ENCODE results near the gene LRG1. TPM values are rescaled to one million over a fixed set of nuclear protein-coding genes. Genes with fewer than 3 reads are reported as not detected.

The LRG1 gene
- polyA plus RNA-seq, 1 experiment, result 0.05 TPM

- H3K27ac ChIP-seq (ENCODE audit: low read depth, low read length), result no peak overlapping the region
- ChIA-PET CTCF (no interaction called here), POLR2A (interaction anchor here (1.4 kb wide), 1 partner anchor 9 kb away, joined by 4 read pairs; no protein-coding TSS in a partner anchor)
- no peaks in the 10 kb centered on the region for H3K27me3 ChIP-seq (ENCODE audit: control insufficient read depth, insufficient read depth, low read length)
- H3K9me3 ChIP-seq (ENCODE audit: control insufficient read depth, insufficient read depth, low read length), result no peaks in the 10 kb centered on the region; the same call in 1 of the 2 replicates
- TF ChIP-seq CTCF (IDR thresholded peaks at IDR 0.05; ENCODE audit: low read depth, low read length), result no peak
- H3K4me3 ChIP-seq (ENCODE audit: low read depth, low read length), result no peak overlapping the region
- DNase-seq (ENCODE audit: low read depth, low spot score), result no peak
These were observed 36.6 kb downstream of the LRG1 start for GRCh38 chr19:4503132-4503824.

GRCh38 chr19:4502282-4503131 lies 37.3 kb downstream of the LRG1 start:
- Histone ChIP-seq H3K9me3 (ENCODE audit: control insufficient read depth, insufficient read depth, low read length) (no peaks in the 10 kb centered on the region; the same call in 1 of the 2 replicates), H3K27ac (ENCODE audit: low read depth, low read length) (no peak overlapping the region), H3K27me3 (ENCODE audit: control insufficient read depth, insufficient read depth, low read length) (no peaks in the 10 kb centered on the region), H3K4me3 (ENCODE audit: low read depth, low read length) (no peak overlapping the region)
- DNase-seq (ENCODE audit: low read depth, low spot score), result no peak
- TF ChIP-seq CTCF (IDR thresholded peaks at IDR 0.05; ENCODE audit: low read depth, low read length), result no peak
- POLR2A ChIA-PET, result no interaction called here
- CTCF ChIA-PET, result no interaction called here

- DNase-seq (ENCODE audit: low read depth, low spot score), result no peak
- TF ChIP-seq CTCF (IDR thresholded peaks at IDR 0.05; ENCODE audit: low read depth, low read length), result no peak
- H3K9me3 ChIP-seq (ENCODE audit: control insufficient read depth, insufficient read depth, low read length), result no peaks in the 10 kb centered on the region; the same call in 1 of the 2 replicates
- CTCF ChIA-PET, result no interaction called here
- H3K4me3 ChIP-seq (ENCODE audit: low read depth, low read length), result no peak overlapping the region
- H3K27ac ChIP-seq (ENCODE audit: low read depth, low read length), result no peak overlapping the region
- POLR2A ChIA-PET, result no interaction called here
- no peaks in the 10 kb centered on the region for H3K27me3 ChIP-seq (ENCODE audit: control insufficient read depth, insufficient read depth, low read length)
These were observed 38.1 kb downstream of the LRG1 start for GRCh38 chr19:4501691-4502090.

- no peak for DNase-seq (ENCODE audit: low read depth, low spot score)
- no peak for TF ChIP-seq CTCF (IDR thresholded peaks at IDR 0.05; ENCODE audit: low read depth, low read length)
- Histone ChIP-seq H3K27me3 (ENCODE audit: control insufficient read depth, insufficient read depth, low read length) (no peaks in the 10 kb centered on the region), H3K4me3 (ENCODE audit: low read depth, low read length) (no peak overlapping the region), H3K27ac (ENCODE audit: low read depth, low read length) (no peak overlapping the region), H3K9me3 (ENCODE audit: control insufficient read depth, insufficient read depth, low read length) (no peaks in the 10 kb centered on the region; the same call in 1 of the 2 replicates)
- CTCF ChIA-PET, result no interaction called here
- POLR2A ChIA-PET, result interaction anchor here (0.7 kb wide), 1 partner anchor 29 kb away, joined by 6 read pairs; no protein-coding TSS in a partner anchor
These were observed 38.8 kb downstream of the LRG1 start for GRCh38 chr19:4500841-4501591.
